Measurements from ENCODE around the gene SIPA1L3. TPM values are rescaled to one million over a fixed set of nuclear protein-coding genes. Genes with fewer than 3 reads are reported as not detected.

The SIPA1L3 gene
- total RNA-seq, 1 donor from 2014 or later, result 66.7 TPM

- no peak for DNase-seq (ENCODE audit: low read depth)
- no peak overlapping the region for H3K4me3 ChIP-seq (ENCODE audit: low read depth, low read length)
- TF ChIP-seq CTCF (conservative IDR thresholded peaks at IDR 0.05; ENCODE audit: low read depth, low read length), result no peak
Measured at GRCh38 chr19:38180071-38180470, 273.1 kb downstream of the SIPA1L3 start.

- H3K4me3 ChIP-seq (ENCODE audit: low read depth, low read length), result no peak overlapping the region
Measured at GRCh38 chr19:38182536-38183210, 275.7 kb downstream of the SIPA1L3 start.

GRCh38 chr19:38183251-38183897, 276.4 kb downstream of the SIPA1L3 start:
- TF ChIP-seq CTCF (conservative IDR thresholded peaks at IDR 0.05; ENCODE audit: low read depth, low read length), result no peak
- no peak overlapping the region for H3K4me3 ChIP-seq (ENCODE audit: low read depth, low read length)
- DNase-seq (ENCODE audit: low read depth), result no peak

More at GRCh38 chr19:38182536-38183210, 275.7 kb downstream of the SIPA1L3 start:
- no peak for TF ChIP-seq CTCF (conservative IDR thresholded peaks at IDR 0.05; ENCODE audit: low read depth, low read length)
- DNase-seq (ENCODE audit: low read depth), result no peak

GRCh38 chr19:38184815-38185214, 277.8 kb downstream of the SIPA1L3 start:
- no peak for TF ChIP-seq CTCF (conservative IDR thresholded peaks at IDR 0.05; ENCODE audit: low read depth, low read length)
- no peak for DNase-seq (ENCODE audit: low read depth)
- no peak overlapping the region for H3K4me3 ChIP-seq (ENCODE audit: low read depth, low read length)

- no peak for TF ChIP-seq CTCF (conservative IDR thresholded peaks at IDR 0.05; ENCODE audit: low read depth, low read length)
- DNase-seq (ENCODE audit: low read depth), result no peak
- no peak overlapping the region for H3K4me3 ChIP-seq (ENCODE audit: low read depth, low read length)
Measured at GRCh38 chr19:38185562-38185961, 278.6 kb downstream of the SIPA1L3 start.

GRCh38 chr19:38190061-38190460, 283.1 kb downstream of the SIPA1L3 start:
- no peak for TF ChIP-seq CTCF (conservative IDR thresholded peaks at IDR 0.05; ENCODE audit: low read depth, low read length)
- DNase-seq (ENCODE audit: low read depth), result no peak
- H3K4me3 ChIP-seq (ENCODE audit: low read depth, low read length), result no peak overlapping the region

GRCh38 chr19:38190793-38191192, 283.8 kb downstream of the SIPA1L3 start:
- DNase-seq (ENCODE audit: low read depth), result no peak
- no peak for TF ChIP-seq CTCF (conservative IDR thresholded peaks at IDR 0.05; ENCODE audit: low read depth, low read length)
- H3K4me3 ChIP-seq (ENCODE audit: low read depth, low read length), result no peak overlapping the region

Measured in epithelial cell of proximal tubule (primary cell).